Measurements from ENCODE around the gene IFT88. TPM values are rescaled to one million over a fixed set of nuclear protein-coding genes. Genes with fewer than 3 reads are reported as not detected.

IFT88 gene
- polyA plus RNA-seq, 3 donors = 2.9 to 4.5 (median 4.1) TPM

GRCh38 chr13:20738616-20739015 lies 171.7 kb downstream of the IFT88 start:
- Histone ChIP-seq H3K27me3 (ENCODE audit: control insufficient read depth in 2 of 2, insufficient read depth in 2 of 2, low read length in 2 of 2) (no peaks in the 10 kb centered on the region), H2AFZ (ENCODE audit: insufficient read depth, low read depth, low read length, poor library complexity, severe bottlenecking) (no peak overlapping the region), H3K9me3 (replicated peaks in 1 of 2; ENCODE audit: control insufficient read depth in 1 of 2, insufficient read depth in 1 of 2, low read length in 2 of 2) (peaks cover 4 to 12% of the 10 kb centered on the region in 2 donors), H3K27ac (ENCODE audit: low read depth in 1 of 2, low read length in 2 of 2) (no peak overlapping the region), H3K9ac (ENCODE audit: insufficient read depth, low read length, poor library complexity, severe bottlenecking) (no peak overlapping the region), H3K4me2 (replicated peaks; ENCODE audit: extremely low read depth, low read length, poor library complexity, severe bottlenecking) (no peak overlapping the region), H4K20me1 (ENCODE audit: insufficient read depth, low read length) (no peaks in the 10 kb centered on the region), H3K4me1 (ENCODE audit: control insufficient read depth in 1 of 2, insufficient read depth in 2 of 2, low read length in 2 of 2) (no peaks in the 10 kb centered on the region), H3K79me2 (ENCODE audit: insufficient read depth, low read length) (no peaks in the 10 kb centered on the region), H3K4me3 (replicated peaks in 1 of 3; ENCODE audit: low read depth in 2 of 3, low read length in 3 of 3) (no peak overlapping the region), H3K36me3 (replicated peaks in 1 of 2; ENCODE audit: control insufficient read depth in 1 of 2, insufficient read depth in 2 of 2, low read length in 2 of 2) (no peaks in the 10 kb centered on the region)
- Mint-ChIP-seq H3K4me3 (no peak overlapping the region), H3K9me3 (peaks cover 4 to 29% (median 8%) of the 10 kb centered on the region in 7 donors), H3K4me1 (no peaks in the 10 kb centered on the region), H3K27me3 (ENCODE audit: low read depth in 3 of 3) (peaks cover 0 to 2% (median 2%) of the 10 kb centered on the region in 3 donors), H3K36me3 (peaks cover 0 to 2% of the 10 kb centered on the region in 2 donors), H3K27ac (no peak overlapping the region)
- TF ChIP-seq, protein P1, sequence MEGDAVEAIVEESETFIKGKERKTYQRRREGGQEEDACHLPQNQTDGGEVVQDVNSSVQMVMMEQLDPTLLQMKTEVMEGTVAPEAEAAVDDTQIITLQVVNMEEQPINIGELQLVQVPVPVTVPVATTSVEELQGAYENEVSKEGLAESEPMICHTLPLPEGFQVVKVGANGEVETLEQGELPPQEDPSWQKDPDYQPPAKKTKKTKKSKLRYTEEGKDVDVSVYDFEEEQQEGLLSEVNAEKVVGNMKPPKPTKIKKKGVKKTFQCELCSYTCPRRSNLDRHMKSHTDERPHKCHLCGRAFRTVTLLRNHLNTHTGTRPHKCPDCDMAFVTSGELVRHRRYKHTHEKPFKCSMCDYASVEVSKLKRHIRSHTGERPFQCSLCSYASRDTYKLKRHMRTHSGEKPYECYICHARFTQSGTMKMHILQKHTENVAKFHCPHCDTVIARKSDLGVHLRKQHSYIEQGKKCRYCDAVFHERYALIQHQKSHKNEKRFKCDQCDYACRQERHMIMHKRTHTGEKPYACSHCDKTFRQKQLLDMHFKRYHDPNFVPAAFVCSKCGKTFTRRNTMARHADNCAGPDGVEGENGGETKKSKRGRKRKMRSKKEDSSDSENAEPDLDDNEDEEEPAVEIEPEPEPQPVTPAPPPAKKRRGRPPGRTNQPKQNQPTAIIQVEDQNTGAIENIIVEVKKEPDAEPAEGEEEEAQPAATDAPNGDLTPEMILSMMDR (IDR thresholded peaks at IDR 0.05) = no peak
- 96% methylated on average over 5 of the region's 6 CpGs for WGBS (ENCODE audit: insufficient coverage)
- no peak for DNase-seq
- intact Hi-C loops (cut with micrococcal nuclease) = no loop called here

DNA sequence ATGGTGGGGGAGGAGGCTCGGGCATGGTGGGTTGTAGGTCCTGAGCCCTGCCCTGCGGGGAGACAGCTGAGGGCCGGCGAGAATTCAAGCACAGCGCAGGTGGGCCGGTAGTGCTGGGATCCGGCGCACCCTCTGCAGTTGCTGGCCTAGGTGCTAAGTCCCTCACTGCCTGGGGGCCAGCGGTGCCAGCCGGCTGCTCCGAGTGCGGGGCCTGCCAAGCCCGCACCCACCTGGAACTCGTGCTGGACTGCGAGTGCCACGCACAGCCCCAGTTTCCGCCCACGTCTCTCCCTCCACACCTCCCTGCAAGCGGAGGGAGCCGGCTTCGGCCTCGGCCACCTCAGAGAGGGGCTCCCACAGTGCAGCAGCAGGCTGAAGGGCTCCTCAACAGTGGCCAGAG lies 173.1 kb downstream of the IFT88 start:
- Histone ChIP-seq H3K9me3 (replicated peaks in 1 of 2; ENCODE audit: control insufficient read depth in 1 of 2, insufficient read depth in 1 of 2, low read length in 2 of 2) (peaks cover 4 to 12% of the 10 kb centered on the region in 2 donors), H3K27me3 (ENCODE audit: control insufficient read depth in 2 of 2, insufficient read depth in 2 of 2, low read length in 2 of 2) (no peaks in the 10 kb centered on the region), H3K9ac (ENCODE audit: insufficient read depth, low read length, poor library complexity, severe bottlenecking) (no peak overlapping the region), H3K27ac (ENCODE audit: low read depth in 1 of 2, low read length in 2 of 2) (no peak overlapping the region), H3K4me1 (ENCODE audit: control insufficient read depth in 1 of 2, insufficient read depth in 2 of 2, low read length in 2 of 2) (no peaks in the 10 kb centered on the region), H3K36me3 (replicated peaks in 1 of 2; ENCODE audit: control insufficient read depth in 1 of 2, insufficient read depth in 2 of 2, low read length in 2 of 2) (no peaks in the 10 kb centered on the region), H2AFZ (ENCODE audit: insufficient read depth, low read depth, low read length, poor library complexity, severe bottlenecking) (no peak overlapping the region), H3K79me2 (ENCODE audit: insufficient read depth, low read length) (no peaks in the 10 kb centered on the region), H3K4me2 (replicated peaks; ENCODE audit: extremely low read depth, low read length, poor library complexity, severe bottlenecking) (no peak overlapping the region), H3K4me3 (replicated peaks in 1 of 3; ENCODE audit: low read depth in 2 of 3, low read length in 3 of 3) (no peak overlapping the region), H4K20me1 (ENCODE audit: insufficient read depth, low read length) (no peaks in the 10 kb centered on the region)
- H3K27ac Mint-ChIP-seq = no peak overlapping the region
- intact Hi-C loops (cut with micrococcal nuclease) = no loop called here
- no peaks in the 10 kb centered on the region for H3K4me1 Mint-ChIP-seq
- peaks cover 4 to 35% (median 10%) of the 10 kb centered on the region in 7 donors for H3K9me3 Mint-ChIP-seq
- TF ChIP-seq, protein P1 (IDR thresholded peaks at IDR 0.05) = no peak
- H3K36me3 Mint-ChIP-seq = peaks cover 0 to 2% of the 10 kb centered on the region in 2 donors
- no peak overlapping the region for H3K4me3 Mint-ChIP-seq
- whole genome bisulfite sequencing (ENCODE audit: insufficient coverage) = 97% methylated on average over 22 of the region's 22 CpGs
- DNase-seq = no peak
- H3K27me3 Mint-ChIP-seq (ENCODE audit: low read depth in 3 of 3) = peaks cover 0 to 2% (median under 1%) of the 10 kb centered on the region in 3 donors

Small RNAs within 50 kb of the gene (small RNA-seq; reads per million reads assigned to genes)
- gene RNU2-7P (ENCODE audit: insufficient read length, low read depth) = 0.94 reads per million

Other genes starting within 250 kb of the IFT88 start
- gene CRYL1, start 41.3 kb upstream of the IFT88 start, polyA plus RNA-seq = 10 to 100 TPM; 35.0 to 70.2 (median 51.4) TPM
- gene IL17D, start 136.5 kb downstream of the IFT88 start, polyA plus RNA-seq = not detected
- gene EEF1AKMT1, start 206.8 kb downstream of the IFT88 start, polyA plus RNA-seq = 1 to 10 TPM; 1.7 to 4.2 (median 4.2) TPM